ENCODE results near the gene RIPK1.

The RIPK1 gene

GRCh38 chr6:3120765-3121089 lies 52.4 kb downstream of the RIPK1 start:
- Histone ChIP-seq H3K27me3 (ENCODE audit: insufficient read depth, low read length, poor library complexity) (no peaks in the 10 kb centered on the region), H3K9ac (ENCODE audit: low read depth, low read length) (no peak overlapping the region), H3K4me1 (ENCODE audit: insufficient read depth, low read length) (peaks cover 30% of the 10 kb centered on the region), H3K79me2 (ENCODE audit: insufficient read depth, low read length) (peaks cover 6% of the 10 kb centered on the region), H4K20me1 (ENCODE audit: insufficient read depth, low read length) (no peaks in the 10 kb centered on the region), H3K36me3 (ENCODE audit: insufficient read depth, low read length) (no peaks in the 10 kb centered on the region), H3K4me3 (ENCODE audit: low read depth in 1 of 2, low read length in 2 of 2) (no peak overlapping the region), H2AFZ (ENCODE audit: low read depth, low read length) (no peak overlapping the region), H3K27ac (ENCODE audit: low read length) (no peak overlapping the region), H3K4me2 (ENCODE audit: insufficient read depth, low read length) (no peak overlapping the region), H3K9me3 (ENCODE audit: insufficient read depth, low read length, severe bottlenecking) (no peaks in the 10 kb centered on the region)
- ATAC-seq (ENCODE audit: insufficient read depth, low read depth) (no peak), DNase-seq (no peak)
- TF ChIP-seq CTCF (IDR thresholded peaks at IDR 0.05; ENCODE audit: borderline replicate concordance, extremely low read depth, low read length, poor library complexity, severe bottlenecking) (no peak), EZH2 (IDR thresholded peaks at IDR 0.05; ENCODE audit: borderline replicate concordance, low read depth, low read length, severe bottlenecking) (no peak)

- Histone ChIP-seq H4K20me1 (ENCODE audit: insufficient read depth, low read length) (no peaks in the 10 kb centered on the region), H2AFZ (ENCODE audit: low read depth, low read length) (no peak overlapping the region), H3K79me2 (ENCODE audit: insufficient read depth, low read length) (peaks cover 6% of the 10 kb centered on the region), H3K27ac (ENCODE audit: low read length) (no peak overlapping the region), H3K9me3 (ENCODE audit: insufficient read depth, low read length, severe bottlenecking) (no peaks in the 10 kb centered on the region), H3K4me3 (ENCODE audit: low read depth in 1 of 2, low read length in 2 of 2) (no peak overlapping the region), H3K4me1 (ENCODE audit: insufficient read depth, low read length) (peaks cover 33% of the 10 kb centered on the region), H3K36me3 (ENCODE audit: insufficient read depth, low read length) (no peaks in the 10 kb centered on the region), H3K9ac (ENCODE audit: low read depth, low read length) (no peak overlapping the region), H3K27me3 (ENCODE audit: insufficient read depth, low read length, poor library complexity) (no peaks in the 10 kb centered on the region), H3K4me2 (ENCODE audit: insufficient read depth, low read length) (no peak overlapping the region)
- TF ChIP-seq EZH2 (IDR thresholded peaks at IDR 0.05; ENCODE audit: borderline replicate concordance, low read depth, low read length, severe bottlenecking) (no peak), CTCF (IDR thresholded peaks at IDR 0.05; ENCODE audit: borderline replicate concordance, extremely low read depth, low read length, poor library complexity, severe bottlenecking) (no peak)
- ATAC-seq (ENCODE audit: insufficient read depth, low read depth) (no peak), DNase-seq (no peak)
Observed at GRCh38 chr6:3122823-3123182, 54.5 kb downstream of the RIPK1 start.

- TF ChIP-seq EZH2 (IDR thresholded peaks at IDR 0.05; ENCODE audit: borderline replicate concordance, low read depth, low read length, severe bottlenecking): no peak
- no peak for TF ChIP-seq CTCF (IDR thresholded peaks at IDR 0.05; ENCODE audit: borderline replicate concordance, extremely low read depth, low read length, poor library complexity, severe bottlenecking)
- no peak overlapping the region for H3K4me2 ChIP-seq (ENCODE audit: insufficient read depth, low read length)
Observed at GRCh38 chr6:3124667-3125066, 56.4 kb downstream of the RIPK1 start.

GRCh38 chr6:3125815-3126214 lies 57.5 kb downstream of the RIPK1 start:
- no peak overlapping the region for H3K4me3 ChIP-seq (ENCODE audit: low read depth in 1 of 2, low read length in 2 of 2)
- ATAC-seq (ENCODE audit: insufficient read depth, low read depth) (no peak), DNase-seq (no peak)
- no peak overlapping the region for H3K9ac ChIP-seq (ENCODE audit: low read depth, low read length)
- H3K4me1 ChIP-seq (ENCODE audit: insufficient read depth, low read length): peaks cover 14% of the 10 kb centered on the region; the same call in 1 of the 2 replicates
- no peaks in the 10 kb centered on the region for H4K20me1 ChIP-seq (ENCODE audit: insufficient read depth, low read length)
- no peak overlapping the region for H3K27ac ChIP-seq (ENCODE audit: low read length)
- no peaks in the 10 kb centered on the region for H3K79me2 ChIP-seq (ENCODE audit: insufficient read depth, low read length)
- no peaks in the 10 kb centered on the region for H3K27me3 ChIP-seq (ENCODE audit: insufficient read depth, low read length, poor library complexity)
- no peak overlapping the region for H3K4me2 ChIP-seq (ENCODE audit: insufficient read depth, low read length)
- TF ChIP-seq CTCF (IDR thresholded peaks at IDR 0.05; ENCODE audit: borderline replicate concordance, extremely low read depth, low read length, poor library complexity, severe bottlenecking): no peak
- no peak for TF ChIP-seq EZH2 (IDR thresholded peaks at IDR 0.05; ENCODE audit: borderline replicate concordance, low read depth, low read length, severe bottlenecking)
- H3K9me3 ChIP-seq (ENCODE audit: insufficient read depth, low read length, severe bottlenecking): no peaks in the 10 kb centered on the region
- no peak overlapping the region for H2AFZ ChIP-seq (ENCODE audit: low read depth, low read length)
- peaks cover 16% of the 10 kb centered on the region; the same call in 1 of the 2 replicates for H3K36me3 ChIP-seq (ENCODE audit: insufficient read depth, low read length)

More at GRCh38 chr6:3124667-3125066, 56.4 kb downstream of the RIPK1 start:
- H3K79me2 ChIP-seq (ENCODE audit: insufficient read depth, low read length): no peaks in the 10 kb centered on the region
- no peak overlapping the region for H2AFZ ChIP-seq (ENCODE audit: low read depth, low read length)
- no peak overlapping the region for H3K4me3 ChIP-seq (ENCODE audit: low read depth in 1 of 2, low read length in 2 of 2)
- H4K20me1 ChIP-seq (ENCODE audit: insufficient read depth, low read length): no peaks in the 10 kb centered on the region
- no peak overlapping the region for H3K27ac ChIP-seq (ENCODE audit: low read length)
- no peaks in the 10 kb centered on the region for H3K9me3 ChIP-seq (ENCODE audit: insufficient read depth, low read length, severe bottlenecking)
- no peak overlapping the region for H3K9ac ChIP-seq (ENCODE audit: low read depth, low read length)
- ATAC-seq (ENCODE audit: insufficient read depth, low read depth) (no peak), DNase-seq (no peak)
- H3K4me1 ChIP-seq (ENCODE audit: insufficient read depth, low read length): peaks cover 21% of the 10 kb centered on the region; the same call in 1 of the 2 replicates
- H3K27me3 ChIP-seq (ENCODE audit: insufficient read depth, low read length, poor library complexity): no peaks in the 10 kb centered on the region
- peaks cover 12% of the 10 kb centered on the region; the same call in 1 of the 2 replicates for H3K36me3 ChIP-seq (ENCODE audit: insufficient read depth, low read length)
